KMS-11 (cell line): Measurements from ENCODE around the gene PIGS.

ENCODE experiments used
- H2AFZ ChIP-seq: fragments of 200-600 bp; sonication (generic); 2 replicates; pipeline ENCODE4 v1.6.1; 2016; ENCODE audit warnings: antibody characterized with exemption, mixed run types, low read depth
- H3K27ac ChIP-seq: fragments of 200-600 bp; sonication (generic); 2 replicates; pipeline ENCODE4 v1.6.1; 2016; ENCODE audit warnings: mild to moderate bottlenecking, mixed run types
- H3K27me3 ChIP-seq: fragments of 200-600 bp; sonication (generic); 2 replicates; pipeline ENCODE4 v1.6.1; 2017; ENCODE audit warnings: mild to moderate bottlenecking, low read depth, mixed run types, moderate library complexity; ENCODE audit not compliant: insufficient read depth
- H3K36me3 ChIP-seq: fragments of 200-600 bp; sonication (generic); 2 replicates; pipeline ENCODE4 v1.6.1; 2017; ENCODE audit warnings: mild to moderate bottlenecking, mixed run types; ENCODE audit not compliant: insufficient read depth
- H3K4me1 ChIP-seq: fragments of 200-600 bp; sonication (generic); 2 replicates; pipeline ENCODE4 v1.6.1; 2016; ENCODE audit warnings: mild to moderate bottlenecking, low read depth, mixed run types; ENCODE audit not compliant: poor library complexity, severe bottlenecking
- H3K4me2 ChIP-seq: fragments of 200-600 bp; sonication (generic); 2 replicates; pipeline ENCODE4 v1.7.0; 2016; ENCODE audit warnings: mild to moderate bottlenecking, mixed run types
- H3K4me3 ChIP-seq: fragments of 200-600 bp; sonication (generic); IDR thresholded peaks from 2 replicates; pipeline ENCODE4 v1.6.1; 2017; ENCODE audit warnings: low read depth, low read length, mixed read lengths; ENCODE audit not compliant: insufficient read depth
- H3K79me2 ChIP-seq: fragments of 200-600 bp; sonication (generic); 2 replicates; pipeline ENCODE4 v1.6.1; 2016; ENCODE audit warnings: low read depth, mixed run types; ENCODE audit not compliant: insufficient read depth
- H3K9ac ChIP-seq: fragments of 200-600 bp; sonication (generic); 2 replicates; pipeline ENCODE4 v1.6.1; 2016; ENCODE audit warnings: mild to moderate bottlenecking, mixed run types
- H4K20me1 ChIP-seq: fragments of 200-600 bp; sonication (generic); 2 replicates; pipeline ENCODE4 v1.6.1; 2016; ENCODE audit warnings: mild to moderate bottlenecking, mixed run types; ENCODE audit not compliant: insufficient read depth
- TF ChIP-seq, protein P1 (sequence below): fragments of 200-600 bp; sonication (generic); conservative IDR thresholded peaks from 2 replicates; pipeline ENCODE4 v1.6.1; 2017; ENCODE audit warnings: low read depth, mild to moderate bottlenecking, antibody characterized with exemption, low read length, moderate library complexity, mixed read lengths

Gene PIGS

GRCh38 chr17:28518578-28518977 lies 52.7 kb downstream of the PIGS start:
- Histone ChIP-seq H3K27me3 (peaks cover 28% of the 10 kb centered on the region), H3K4me2 (no peak overlapping the region; the same call in 1 of the 2 replicates), H3K36me3 (no peaks in the 10 kb centered on the region), H3K4me3 (no peak overlapping the region), H3K4me1 (peaks cover 18% of the 10 kb centered on the region), H3K27ac (no peak overlapping the region), H4K20me1 (no peaks in the 10 kb centered on the region), H3K79me2 (no peaks in the 10 kb centered on the region), H3K9ac (no peak overlapping the region), H2AFZ (no peak overlapping the region)
- TF ChIP-seq, protein P1, sequence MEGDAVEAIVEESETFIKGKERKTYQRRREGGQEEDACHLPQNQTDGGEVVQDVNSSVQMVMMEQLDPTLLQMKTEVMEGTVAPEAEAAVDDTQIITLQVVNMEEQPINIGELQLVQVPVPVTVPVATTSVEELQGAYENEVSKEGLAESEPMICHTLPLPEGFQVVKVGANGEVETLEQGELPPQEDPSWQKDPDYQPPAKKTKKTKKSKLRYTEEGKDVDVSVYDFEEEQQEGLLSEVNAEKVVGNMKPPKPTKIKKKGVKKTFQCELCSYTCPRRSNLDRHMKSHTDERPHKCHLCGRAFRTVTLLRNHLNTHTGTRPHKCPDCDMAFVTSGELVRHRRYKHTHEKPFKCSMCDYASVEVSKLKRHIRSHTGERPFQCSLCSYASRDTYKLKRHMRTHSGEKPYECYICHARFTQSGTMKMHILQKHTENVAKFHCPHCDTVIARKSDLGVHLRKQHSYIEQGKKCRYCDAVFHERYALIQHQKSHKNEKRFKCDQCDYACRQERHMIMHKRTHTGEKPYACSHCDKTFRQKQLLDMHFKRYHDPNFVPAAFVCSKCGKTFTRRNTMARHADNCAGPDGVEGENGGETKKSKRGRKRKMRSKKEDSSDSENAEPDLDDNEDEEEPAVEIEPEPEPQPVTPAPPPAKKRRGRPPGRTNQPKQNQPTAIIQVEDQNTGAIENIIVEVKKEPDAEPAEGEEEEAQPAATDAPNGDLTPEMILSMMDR: no peak

DNA sequence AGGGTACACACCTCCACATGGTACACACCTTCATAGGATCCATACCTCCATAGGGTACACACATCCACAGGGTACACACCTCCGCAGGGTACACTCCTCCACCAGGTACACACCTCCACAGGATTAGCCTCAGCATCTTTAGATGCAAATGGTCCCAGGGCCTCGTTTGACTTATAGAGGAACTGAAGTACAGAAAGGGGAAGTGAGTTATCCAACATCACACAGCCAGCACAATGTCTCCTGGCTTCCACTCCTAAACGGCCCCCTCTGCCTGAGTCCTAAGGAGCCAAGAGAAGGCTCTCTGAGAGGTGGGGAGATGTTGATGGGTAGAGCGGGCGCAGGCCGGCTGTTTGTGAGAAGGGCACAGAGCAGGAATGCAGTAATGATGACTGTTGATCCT lies 53.2 kb downstream of the PIGS start:
- H3K4me1 ChIP-seq: peaks cover 18% of the 10 kb centered on the region
- no peaks in the 10 kb centered on the region for H3K79me2 ChIP-seq
- no peak overlapping the region for H3K27ac ChIP-seq
- H3K36me3 ChIP-seq: no peaks in the 10 kb centered on the region
- H2AFZ ChIP-seq: no peak overlapping the region
- TF ChIP-seq, protein P1: no peak
- no peak overlapping the region for H3K9ac ChIP-seq
- no peaks in the 10 kb centered on the region for H4K20me1 ChIP-seq
- no peak overlapping the region for H3K4me2 ChIP-seq
- H3K27me3 ChIP-seq: peaks cover 28% of the 10 kb centered on the region
- H3K4me3 ChIP-seq: no peak overlapping the region

- Histone ChIP-seq H4K20me1 (no peaks in the 10 kb centered on the region), H3K9ac (no peak overlapping the region), H3K4me1 (peaks cover 18% of the 10 kb centered on the region), H3K79me2 (no peaks in the 10 kb centered on the region), H3K4me3 (no peak overlapping the region), H3K4me2 (no peak overlapping the region), H3K27ac (no peak overlapping the region), H3K27me3 (peaks cover 38% of the 10 kb centered on the region), H3K36me3 (no peaks in the 10 kb centered on the region), H2AFZ (no peak overlapping the region)
- TF ChIP-seq, protein P1: no peak
Observed at GRCh38 chr17:28515518-28515917, 55.8 kb downstream of the PIGS start.

GRCh38 chr17:28514561-28515002 lies 56.7 kb downstream of the PIGS start:
- H3K9ac ChIP-seq: no peak overlapping the region

More at GRCh38 chr17:28514561-28515002, 56.7 kb downstream of the PIGS start:
- H3K27me3 ChIP-seq: peaks cover 45% of the 10 kb centered on the region
- no peak overlapping the region for H2AFZ ChIP-seq
- TF ChIP-seq, protein P1: no peak
- H3K27ac ChIP-seq: no peak overlapping the region
- no peak overlapping the region for H3K4me2 ChIP-seq
- H3K79me2 ChIP-seq: no peaks in the 10 kb centered on the region
- H3K36me3 ChIP-seq: no peaks in the 10 kb centered on the region
- H3K4me3 ChIP-seq: no peak overlapping the region
- H4K20me1 ChIP-seq: no peaks in the 10 kb centered on the region
- peaks cover 16% of the 10 kb centered on the region for H3K4me1 ChIP-seq
